GM19023 (cell line): Measurements from ENCODE around the gene DIP2C.
"Not testable (repeated sequence)": the region's sequence is repeated elsewhere in the genome, so short reads cannot be mapped to it uniquely, and the experiment has no call there.

Source experiments
- ATAC-seq: cut with Tn5 transposase; IDR thresholded peaks from one replicate; pipeline ENCODE4 v1.9.1; 2021; ENCODE audit warnings: mild to moderate bottlenecking, moderate library complexity; ENCODE audit not compliant: unreplicated experiment

DIP2C gene

GRCh38 chr10:370449-370825 is 319.0 kb downstream of the DIP2C start:
- no peak for ATAC-seq

- ATAC-seq: no peak
These were observed 319.6 kb downstream of the DIP2C start for GRCh38 chr10:369684-370448.

- no peak for ATAC-seq
These were observed 320.2 kb downstream of the DIP2C start for GRCh38 chr10:369221-369683.

- no peak for ATAC-seq
These were observed 320.8 kb downstream of the DIP2C start for GRCh38 chr10:368579-369220.

GRCh38 chr10:368107-368506 is 321.4 kb downstream of the DIP2C start:
- not testable (repeated sequence) for ATAC-seq

GRCh38 chr10:367636-368035 is 321.8 kb downstream of the DIP2C start:
- ATAC-seq: no peak

GRCh38 chr10:366186-366585 is 323.3 kb downstream of the DIP2C start:
- ATAC-seq: no peak

- ATAC-seq: no peak
These were observed 325.1 kb downstream of the DIP2C start for GRCh38 chr10:364267-364775.

GRCh38 chr10:363152-363551 is 326.3 kb downstream of the DIP2C start:
- no peak for ATAC-seq

- no peak for ATAC-seq
These were observed 328.0 kb downstream of the DIP2C start for GRCh38 chr10:361203-362081.

- no peak for ATAC-seq
These were observed 328.8 kb downstream of the DIP2C start for GRCh38 chr10:360653-361052.

GRCh38 chr10:359762-360161 is 329.7 kb downstream of the DIP2C start:
- no peak for ATAC-seq

- no peak for ATAC-seq
These were observed 330.4 kb downstream of the DIP2C start for GRCh38 chr10:359093-359492.

- no peak for ATAC-seq
These were observed 332.1 kb downstream of the DIP2C start for GRCh38 chr10:357201-357950.

GRCh38 chr10:356452-356851 is 333.0 kb downstream of the DIP2C start:
- ATAC-seq: no peak

GRCh38 chr10:354901-355617 is 334.4 kb downstream of the DIP2C start:
- no peak for ATAC-seq

GRCh38 chr10:352476-353235 is 336.8 kb downstream of the DIP2C start:
- no peak for ATAC-seq

- no peak for ATAC-seq
These were observed 337.6 kb downstream of the DIP2C start for GRCh38 chr10:351770-352334.

- no peak for ATAC-seq
These were observed 338.4 kb downstream of the DIP2C start for GRCh38 chr10:350981-351501.
